Suprapubic skin (tissue), 4 donors: ENCODE results near the gene CREB5. TPM values are rescaled to one million over a fixed set of nuclear protein-coding genes. Genes with fewer than 3 reads are reported as not detected.

Source experiments
- DNase-seq, 2 donors: peaks; one replicate each; pipeline ENCODE4 v3.0.0-alpha.2; 2019; ENCODE audit warnings: low spot score in 2 of 2
- H3K27ac ChIP-seq: fragments of 200-600 bp; sonication (generic); one replicate; pipeline ENCODE4 v1.5.1; 2019
- H3K27me3 ChIP-seq: fragments of 200-600 bp; sonication (generic); one replicate; pipeline ENCODE4 v1.5.1; 2019
- H3K36me3 ChIP-seq: fragments of 200-600 bp; sonication (generic); one replicate; pipeline ENCODE4 v1.5.1; 2019
- H3K4me1 ChIP-seq: fragments of 200-600 bp; sonication (generic); one replicate; pipeline ENCODE4 v1.5.1; 2019
- H3K4me3 ChIP-seq: fragments of 200-600 bp; sonication (generic); one replicate; pipeline ENCODE4 v1.5.1; 2019; ENCODE audit warnings: mild to moderate bottlenecking
- H3K9me3 ChIP-seq: fragments of 200-600 bp; sonication (generic); one replicate; pipeline ENCODE4 v1.5.1; 2019
- EP300 ChIP-seq: sonication (generic); formaldehyde crosslinking; IDR thresholded peaks from one replicate; pipeline ENCODE4 v1.6.1; 2017; ENCODE audit warnings: antibody characterized with exemption
- POLR2A ChIP-seq, 2 donors: fragments of 450-650 bp; IDR thresholded peaks; one replicate each; pipeline ENCODE4 v1.6.1; 2017; ENCODE audit warnings: antibody characterized with exemption in 2 of 2, mild to moderate bottlenecking in 2 of 2, moderate library complexity in 2 of 2
- POLR2AphosphoS5 ChIP-seq, 3 donors: sonication (generic); formaldehyde crosslinking; IDR thresholded peaks; one replicate each; pipeline ENCODE4 v1.6.1; 2017; ENCODE audit warnings: antibody characterized with exemption in 3 of 3
- WGBS: methylation state at CpG from one replicate; pipeline ENCODE4 v1.1.5; 2018; 5-methylcytosine and 5-hydroxymethylcytosine counted together
- total RNA-seq, 4 donors: library from RNA; depleted of rRNA; stranded (reverse); fragments of >200 nt; gene quantifications; one replicate each; pipeline ENCODE4 v1.1.0, GENCODE V29; 2016
- TF ChIP-seq, protein P1 (sequence below), 2 donors: fragments of 200-600 bp in 1 of 2; fragments of 450-650 bp in 1 of 2; sonication (generic) in 1 of 2; IDR thresholded peaks; one replicate each; pipeline ENCODE4 v1.5.1; 2016 to 2019; ENCODE audit warnings: antibody characterized with exemption in 2 of 2, mild to moderate bottlenecking in 1 of 2, moderate library complexity in 1 of 2

The CREB5 gene
- total RNA-seq, 4 donors from 2014 or later: 6.2 to 12.1 (median 10.0) TPM

DNA sequence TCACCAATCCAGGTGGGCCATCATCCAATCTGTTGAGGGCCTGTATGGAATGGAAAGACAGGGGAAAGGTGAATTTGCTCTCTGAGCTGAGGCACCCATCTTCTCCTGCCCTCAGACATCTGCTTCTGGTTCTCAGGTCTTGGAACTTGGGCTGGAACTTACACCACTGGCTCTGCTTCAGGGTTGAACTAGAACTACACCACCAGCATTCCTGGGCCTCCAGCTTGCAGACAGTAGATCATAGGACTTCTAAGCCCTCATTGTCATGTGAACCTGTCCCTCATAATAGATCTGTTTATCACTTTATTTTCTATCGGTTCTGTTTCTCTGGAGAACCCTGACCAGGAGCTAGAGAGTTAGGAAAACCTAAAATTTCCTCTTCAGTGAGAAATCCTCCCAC is 233.5 kb downstream of the CREB5 start:
- 89% methylated on average over 1 of the region's 1 CpG for WGBS
- Histone ChIP-seq H3K36me3 (no peaks in the 10 kb centered on the region), H3K27ac (no peak overlapping the region), H3K9me3 (no peaks in the 10 kb centered on the region), H3K4me3 (no peak overlapping the region), H3K4me1 (peaks cover 6% of the 10 kb centered on the region), H3K27me3 (no peaks in the 10 kb centered on the region)
- DNase-seq: no peak
- no peak for TF ChIP-seq EP300
- TF ChIP-seq, protein P1, sequence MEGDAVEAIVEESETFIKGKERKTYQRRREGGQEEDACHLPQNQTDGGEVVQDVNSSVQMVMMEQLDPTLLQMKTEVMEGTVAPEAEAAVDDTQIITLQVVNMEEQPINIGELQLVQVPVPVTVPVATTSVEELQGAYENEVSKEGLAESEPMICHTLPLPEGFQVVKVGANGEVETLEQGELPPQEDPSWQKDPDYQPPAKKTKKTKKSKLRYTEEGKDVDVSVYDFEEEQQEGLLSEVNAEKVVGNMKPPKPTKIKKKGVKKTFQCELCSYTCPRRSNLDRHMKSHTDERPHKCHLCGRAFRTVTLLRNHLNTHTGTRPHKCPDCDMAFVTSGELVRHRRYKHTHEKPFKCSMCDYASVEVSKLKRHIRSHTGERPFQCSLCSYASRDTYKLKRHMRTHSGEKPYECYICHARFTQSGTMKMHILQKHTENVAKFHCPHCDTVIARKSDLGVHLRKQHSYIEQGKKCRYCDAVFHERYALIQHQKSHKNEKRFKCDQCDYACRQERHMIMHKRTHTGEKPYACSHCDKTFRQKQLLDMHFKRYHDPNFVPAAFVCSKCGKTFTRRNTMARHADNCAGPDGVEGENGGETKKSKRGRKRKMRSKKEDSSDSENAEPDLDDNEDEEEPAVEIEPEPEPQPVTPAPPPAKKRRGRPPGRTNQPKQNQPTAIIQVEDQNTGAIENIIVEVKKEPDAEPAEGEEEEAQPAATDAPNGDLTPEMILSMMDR (IDR thresholded peaks at IDR 0.05): no peak
- TF ChIP-seq POLR2A (IDR thresholded peaks at IDR 0.05): no peak
- no peak for TF ChIP-seq POLR2AphosphoS5 (IDR thresholded peaks at IDR 0.05)

GRCh38 chr7:28646376-28647075 is 234.2 kb downstream of the CREB5 start:
- peaks cover 6% of the 10 kb centered on the region for H3K4me1 ChIP-seq
- TF ChIP-seq, protein P1 (IDR thresholded peaks at IDR 0.05): no peak
- TF ChIP-seq POLR2A (IDR thresholded peaks at IDR 0.05): no peak
- no peak for TF ChIP-seq POLR2AphosphoS5 (IDR thresholded peaks at IDR 0.05)
- TF ChIP-seq EP300: no peak
- H3K9me3 ChIP-seq: no peaks in the 10 kb centered on the region
- DNase-seq: no peak
- no peaks in the 10 kb centered on the region for H3K27me3 ChIP-seq
- no peak overlapping the region for H3K27ac ChIP-seq
- no peaks in the 10 kb centered on the region for H3K36me3 ChIP-seq
- WGBS: 83% methylated on average over 3 of the region's 3 CpGs
- H3K4me3 ChIP-seq: no peak overlapping the region

DNA sequence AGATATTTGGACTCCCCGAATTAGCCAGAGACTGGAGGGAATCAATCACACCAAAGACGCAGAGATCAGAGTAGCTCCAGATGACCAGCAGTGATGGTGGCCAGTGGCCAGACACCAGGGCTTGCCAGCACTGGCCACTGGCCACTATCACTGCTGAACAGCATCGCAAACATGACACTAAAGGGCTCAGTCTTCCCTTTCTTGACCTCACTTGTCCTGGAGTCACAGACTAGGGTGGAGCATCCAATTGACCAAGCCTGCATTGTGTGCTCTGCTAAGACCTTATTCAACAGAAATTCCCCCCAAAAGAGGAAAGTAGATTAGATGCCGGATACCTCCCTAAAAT is 234.7 kb downstream of the CREB5 start:
- WGBS: 78% methylated on average over 4 of the region's 4 CpGs

DNA sequence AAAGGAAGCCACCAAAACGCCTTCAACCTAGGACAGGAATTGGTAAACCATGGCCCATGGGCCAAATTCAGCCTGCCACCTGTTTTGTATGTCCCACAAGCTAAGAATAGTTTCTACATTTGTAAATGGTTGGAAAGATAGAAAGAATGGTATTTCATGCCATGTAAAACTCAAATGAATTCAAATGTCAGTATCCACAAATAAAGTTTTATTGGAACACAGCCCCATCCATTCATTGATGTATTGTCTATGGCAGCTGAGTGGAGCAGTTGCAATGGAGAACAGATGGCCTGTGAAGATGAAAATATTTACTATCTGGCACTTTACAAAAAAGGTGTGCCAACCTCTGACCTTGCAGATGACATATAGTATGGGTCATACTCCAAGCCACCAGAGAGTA is 236.9 kb downstream of the CREB5 start:
- Histone ChIP-seq H3K4me1 (no peaks in the 10 kb centered on the region), H3K9me3 (no peaks in the 10 kb centered on the region), H3K4me3 (no peak overlapping the region), H3K36me3 (no peaks in the 10 kb centered on the region), H3K27me3 (no peaks in the 10 kb centered on the region), H3K27ac (no peak overlapping the region)
- 89% methylated on average over 1 of the region's 1 CpG for WGBS
- no peak for TF ChIP-seq EP300
- no peak for TF ChIP-seq POLR2A (IDR thresholded peaks at IDR 0.05)
- TF ChIP-seq, protein P1 (IDR thresholded peaks at IDR 0.05): no peak
- TF ChIP-seq POLR2AphosphoS5 (IDR thresholded peaks at IDR 0.05): no peak
- no peak for DNase-seq

More for the DNA sequence above, 234.7 kb downstream of the CREB5 start:
- DNase-seq: no peak
- H3K9me3 ChIP-seq: no peaks in the 10 kb centered on the region
- H3K4me1 ChIP-seq: peaks cover 6% of the 10 kb centered on the region
- TF ChIP-seq POLR2AphosphoS5 (IDR thresholded peaks at IDR 0.05): no peak
- no peak for TF ChIP-seq EP300
- TF ChIP-seq, protein P1 (IDR thresholded peaks at IDR 0.05): no peak
- no peak for TF ChIP-seq POLR2A (IDR thresholded peaks at IDR 0.05)
- H3K27ac ChIP-seq: no peak overlapping the region
- H3K4me3 ChIP-seq: no peak overlapping the region
- H3K27me3 ChIP-seq: no peaks in the 10 kb centered on the region
- no peaks in the 10 kb centered on the region for H3K36me3 ChIP-seq

DNA sequence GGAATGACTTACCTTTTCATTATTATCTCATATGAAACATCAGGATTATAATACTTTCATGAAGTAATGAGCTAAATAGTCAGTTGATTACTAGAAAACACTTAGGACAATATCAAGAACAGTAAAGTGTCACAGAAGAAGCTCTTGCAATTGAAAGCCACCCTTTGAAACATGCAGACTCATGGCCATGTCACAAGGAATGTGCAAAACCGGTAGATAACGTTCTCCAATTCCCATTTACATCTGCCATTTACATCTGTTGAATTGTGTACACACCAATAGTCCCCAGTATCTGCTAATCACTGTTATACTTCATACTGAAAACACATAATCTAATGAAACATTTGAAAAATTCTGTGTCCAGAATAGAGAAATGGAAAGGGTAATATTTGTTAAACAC is 237.5 kb downstream of the CREB5 start:
- H3K9me3 ChIP-seq: no peaks in the 10 kb centered on the region
- TF ChIP-seq EP300: no peak
- TF ChIP-seq, protein P1 (IDR thresholded peaks at IDR 0.05): no peak
- TF ChIP-seq POLR2AphosphoS5 (IDR thresholded peaks at IDR 0.05): no peak
- TF ChIP-seq POLR2A (IDR thresholded peaks at IDR 0.05): no peak
- WGBS: 87% methylated on average over 2 of the region's 2 CpGs
- no peak for DNase-seq
- no peaks in the 10 kb centered on the region for H3K27me3 ChIP-seq
- no peak overlapping the region for H3K27ac ChIP-seq
- no peaks in the 10 kb centered on the region for H3K36me3 ChIP-seq
- no peaks in the 10 kb centered on the region for H3K4me1 ChIP-seq
- no peak overlapping the region for H3K4me3 ChIP-seq
